Spleen (tissue), 7 donors: ENCODE data around the gene FRMD4B.

Source experiments
- POLR2A ChIP-seq, 3 donors: fragments of 450-650 bp; IDR thresholded peaks; one replicate each; pipeline ENCODE4 v1.5.1; 2017; ENCODE audit warnings: antibody characterized with exemption in 3 of 3, mild to moderate bottlenecking in 1 of 3
- TF ChIP-seq, protein P1 (sequence below), 11 experiments: fragments of 200-600 bp in 7 of 11; fragments of 450-650 bp in 4 of 11; sonication (generic) in 4 of 11; IDR thresholded peaks in 8 of 11; conservative IDR thresholded peaks in 3 of 11; 1 replicate in 7 of 11; 2 replicates in 4 of 11; pipeline versions ENCODE4 v1.4.0 to v1.8.0; 2016 to 2021; ENCODE audit warnings: antibody characterized with exemption in 11 of 11, inconsistent platforms in 4 of 11, mild to moderate bottlenecking in 1 of 11
- donor health status: DM: no; HTN: no; CAD: no; lungs with moderate emphysema.
- donor health status: DM: no; HTN: no; CAD: no.
- donor health status: DM: no; HTN: no; CAD: no.

DNA sequence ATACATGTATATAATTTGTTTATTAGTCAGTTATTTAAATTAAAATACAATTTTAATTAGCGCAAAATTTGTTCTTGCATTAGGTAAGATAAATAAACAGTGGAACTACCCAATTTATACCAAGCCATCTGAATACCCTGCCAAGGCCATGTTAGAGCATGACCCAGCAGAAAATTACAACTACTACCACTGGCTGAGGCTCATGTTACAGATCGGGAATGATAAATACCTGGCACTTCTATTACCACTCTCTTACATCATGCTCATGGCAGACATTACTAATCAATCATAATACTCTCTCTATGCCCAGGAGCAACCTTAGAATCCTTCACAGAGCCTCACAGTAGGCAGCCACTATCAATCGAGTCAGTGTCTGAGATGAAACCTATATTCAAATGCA is 242.3 kb downstream of the FRMD4B start:
- no peak for TF ChIP-seq POLR2A (IDR thresholded peaks at IDR 0.05)
- TF ChIP-seq, protein P1, sequence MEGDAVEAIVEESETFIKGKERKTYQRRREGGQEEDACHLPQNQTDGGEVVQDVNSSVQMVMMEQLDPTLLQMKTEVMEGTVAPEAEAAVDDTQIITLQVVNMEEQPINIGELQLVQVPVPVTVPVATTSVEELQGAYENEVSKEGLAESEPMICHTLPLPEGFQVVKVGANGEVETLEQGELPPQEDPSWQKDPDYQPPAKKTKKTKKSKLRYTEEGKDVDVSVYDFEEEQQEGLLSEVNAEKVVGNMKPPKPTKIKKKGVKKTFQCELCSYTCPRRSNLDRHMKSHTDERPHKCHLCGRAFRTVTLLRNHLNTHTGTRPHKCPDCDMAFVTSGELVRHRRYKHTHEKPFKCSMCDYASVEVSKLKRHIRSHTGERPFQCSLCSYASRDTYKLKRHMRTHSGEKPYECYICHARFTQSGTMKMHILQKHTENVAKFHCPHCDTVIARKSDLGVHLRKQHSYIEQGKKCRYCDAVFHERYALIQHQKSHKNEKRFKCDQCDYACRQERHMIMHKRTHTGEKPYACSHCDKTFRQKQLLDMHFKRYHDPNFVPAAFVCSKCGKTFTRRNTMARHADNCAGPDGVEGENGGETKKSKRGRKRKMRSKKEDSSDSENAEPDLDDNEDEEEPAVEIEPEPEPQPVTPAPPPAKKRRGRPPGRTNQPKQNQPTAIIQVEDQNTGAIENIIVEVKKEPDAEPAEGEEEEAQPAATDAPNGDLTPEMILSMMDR (IDR thresholded peaks at IDR 0.05 in 8 of 11, conservative IDR thresholded peaks at IDR 0.05 in 3 of 11) = no peak
